GM19351 (cell line): ENCODE measurements around the gene WWOX.

Experiments used
- ATAC-seq: cut with Tn5 transposase; IDR thresholded peaks from one replicate; pipeline ENCODE4 v1.9.1; 2021; ENCODE audit warnings: mild to moderate bottlenecking, moderate library complexity; ENCODE audit not compliant: unreplicated experiment

WWOX gene

GRCh38 chr16:78258375-78259065 is 159.1 kb downstream of the WWOX start:
- ATAC-seq: no peak

- ATAC-seq: no peak
These were observed 160.4 kb downstream of the WWOX start for GRCh38 chr16:78259873-78260272.

- no peak for ATAC-seq
These were observed 165.2 kb downstream of the WWOX start for GRCh38 chr16:78264642-78265041.

- ATAC-seq: no peak
These were observed 169.8 kb downstream of the WWOX start for GRCh38 chr16:78269256-78269655.

GRCh38 chr16:78271981-78272380 is 172.5 kb downstream of the WWOX start:
- ATAC-seq: no peak

GRCh38 chr16:78274771-78275170 is 175.3 kb downstream of the WWOX start:
- ATAC-seq: no peak

GRCh38 chr16:78275420-78275819 is 176.0 kb downstream of the WWOX start:
- ATAC-seq: no peak

- no peak for ATAC-seq
These were observed 178.0 kb downstream of the WWOX start for GRCh38 chr16:78277321-78278055.

- ATAC-seq: no peak
These were observed 178.6 kb downstream of the WWOX start for GRCh38 chr16:78278056-78278450.

- no peak for ATAC-seq
These were observed 181.7 kb downstream of the WWOX start for GRCh38 chr16:78281115-78281514.

GRCh38 chr16:78283548-78284251 is 184.2 kb downstream of the WWOX start:
- no peak for ATAC-seq

- ATAC-seq: no peak
These were observed 184.9 kb downstream of the WWOX start for GRCh38 chr16:78284326-78284725.

GRCh38 chr16:78284957-78285434 is 185.5 kb downstream of the WWOX start:
- ATAC-seq: no peak

- no peak for ATAC-seq
These were observed 186.0 kb downstream of the WWOX start for GRCh38 chr16:78285437-78285922.

- no peak for ATAC-seq
These were observed 186.6 kb downstream of the WWOX start for GRCh38 chr16:78286065-78286464.

GRCh38 chr16:78288888-78289287 is 189.4 kb downstream of the WWOX start:
- no peak for ATAC-seq

GRCh38 chr16:78289373-78289772 is 189.9 kb downstream of the WWOX start:
- no peak for ATAC-seq

GRCh38 chr16:78289844-78290277 is 190.4 kb downstream of the WWOX start:
- no peak for ATAC-seq

- no peak for ATAC-seq
These were observed 190.9 kb downstream of the WWOX start for GRCh38 chr16:78290395-78290794.

- ATAC-seq: no peak
These were observed 191.6 kb downstream of the WWOX start for GRCh38 chr16:78290872-78291591.

- ATAC-seq: no peak
These were observed 192.2 kb downstream of the WWOX start for GRCh38 chr16:78291604-78292003.
